Measurements from ENCODE around the gene BRINP3. TPM values are rescaled to one million over a fixed set of nuclear protein-coding genes. Genes with fewer than 3 reads are reported as not detected.

Gene BRINP3
- total RNA-seq, 2 donors from 2014 or later: not detected

- no peaks in the 10 kb centered on the region for H3K4me1 Mint-ChIP-seq
- no peak for DNase-seq
- Histone ChIP-seq H3K36me3 (ENCODE audit: control insufficient read depth, insufficient read depth, low read length) (no peaks in the 10 kb centered on the region), H3K4me1 (ENCODE audit: control insufficient read depth, insufficient read depth, low read length) (no peaks in the 10 kb centered on the region), H3K27me3 (ENCODE audit: control insufficient read depth, insufficient read depth, low read length, poor library complexity, severe bottlenecking) (no peaks in the 10 kb centered on the region), H3K4me3 (ENCODE audit: low read length) (no peak overlapping the region), H3K9ac (ENCODE audit: extremely low read depth, low read length, poor library complexity, severe bottlenecking) (no peak overlapping the region), H3K9me3 (ENCODE audit: control insufficient read depth, low read length) (no peaks in the 10 kb centered on the region), H3K27ac (ENCODE audit: low read depth, low read length) (no peak overlapping the region)
- WGBS, 2 experiments (ENCODE audit: insufficient coverage in 1 of 2, insufficient read length in 1 of 2): 46 to 50% methylated on average over 2 of the region's 2 CpGs
- H3K27ac Mint-ChIP-seq: no peak overlapping the region
- no peaks in the 10 kb centered on the region for H3K9me3 Mint-ChIP-seq
- H3K36me3 Mint-ChIP-seq (ENCODE audit: low read depth): no peaks in the 10 kb centered on the region
- TF ChIP-seq CTCF (conservative IDR thresholded peaks at IDR 0.05): no peak
- H3K4me3 Mint-ChIP-seq: no peak overlapping the region
- no peaks in the 10 kb centered on the region for H3K27me3 Mint-ChIP-seq (ENCODE audit: insufficient read depth)
These were observed 339.4 kb downstream of the BRINP3 start for GRCh38 chr1:190138266-190138665.

- DNase-seq: no peak
- Mint-ChIP-seq H3K4me3 (no peak overlapping the region), H3K4me1 (no peaks in the 10 kb centered on the region), H3K27me3 (ENCODE audit: insufficient read depth) (no peaks in the 10 kb centered on the region), H3K36me3 (ENCODE audit: low read depth) (no peaks in the 10 kb centered on the region), H3K9me3 (no peaks in the 10 kb centered on the region), H3K27ac (no peak overlapping the region)
- no peaks in the 10 kb centered on the region for H3K9me3 ChIP-seq (ENCODE audit: control insufficient read depth, low read length)
- TF ChIP-seq CTCF (conservative IDR thresholded peaks at IDR 0.05): no peak
- no peaks in the 10 kb centered on the region for H3K36me3 ChIP-seq (ENCODE audit: control insufficient read depth, insufficient read depth, low read length)
- H3K27me3 ChIP-seq (ENCODE audit: control insufficient read depth, insufficient read depth, low read length, poor library complexity, severe bottlenecking): no peaks in the 10 kb centered on the region
- no peak overlapping the region for H3K4me3 ChIP-seq (ENCODE audit: low read length)
- 89% methylated on average over 1 of the region's 1 CpG; no CpG with 5 or more reads in 1 of the 2 experiments for WGBS, 2 experiments (ENCODE audit: insufficient coverage in 1 of 2, insufficient read length in 1 of 2)
- H3K4me1 ChIP-seq (ENCODE audit: control insufficient read depth, insufficient read depth, low read length): no peaks in the 10 kb centered on the region
- no peak overlapping the region for H3K27ac ChIP-seq (ENCODE audit: low read depth, low read length)
- no peak overlapping the region for H3K9ac ChIP-seq (ENCODE audit: extremely low read depth, low read length, poor library complexity, severe bottlenecking)
These were observed 348.3 kb downstream of the BRINP3 start for GRCh38 chr1:190129366-190129765.

- no peaks in the 10 kb centered on the region for H3K9me3 Mint-ChIP-seq
These were observed 350.9 kb downstream of the BRINP3 start for GRCh38 chr1:190126728-190127127.

More at GRCh38 chr1:190126728-190127127, 350.9 kb downstream of the BRINP3 start:
- Histone ChIP-seq H3K4me3 (ENCODE audit: low read length) (no peak overlapping the region), H3K9me3 (ENCODE audit: control insufficient read depth, low read length) (no peaks in the 10 kb centered on the region), H3K36me3 (ENCODE audit: control insufficient read depth, insufficient read depth, low read length) (no peaks in the 10 kb centered on the region), H3K4me1 (ENCODE audit: control insufficient read depth, insufficient read depth, low read length) (no peaks in the 10 kb centered on the region), H3K27ac (ENCODE audit: low read depth, low read length) (no peak overlapping the region), H3K27me3 (ENCODE audit: control insufficient read depth, insufficient read depth, low read length, poor library complexity, severe bottlenecking) (no peaks in the 10 kb centered on the region), H3K9ac (ENCODE audit: extremely low read depth, low read length, poor library complexity, severe bottlenecking) (no peak overlapping the region)
- Mint-ChIP-seq H3K4me3 (no peak overlapping the region), H3K36me3 (ENCODE audit: low read depth) (no peaks in the 10 kb centered on the region), H3K4me1 (no peaks in the 10 kb centered on the region), H3K27me3 (ENCODE audit: insufficient read depth) (no peaks in the 10 kb centered on the region), H3K27ac (no peak overlapping the region)
- no peak for DNase-seq
- 92% methylated on average over 1 of the region's 2 CpGs; no CpG with 5 or more reads in 1 of the 2 experiments for WGBS, 2 experiments (ENCODE audit: insufficient coverage in 1 of 2, insufficient read length in 1 of 2)
- TF ChIP-seq CTCF (conservative IDR thresholded peaks at IDR 0.05): no peak
